Muscle of leg (tissue), 11 donors: ENCODE results near the gene RHOB. TPM values are rescaled to one million over a fixed set of nuclear protein-coding genes. Genes with fewer than 3 reads are reported as not detected.
A peak's percentile ranks its signal among the peaks of the same experiment; 100 is the strongest.

Experiments
- DNase-seq: peaks from one replicate; pipeline ENCODE4 v3.0.0; 2013
- H3K27ac ChIP-seq: one replicate; pipeline ENCODE4 v1.5.1; 2013; ENCODE audit warnings: mild to moderate bottlenecking, low read length, control low read depth
- H3K27me3 ChIP-seq: one replicate; pipeline ENCODE4 v1.6.1; 2013; ENCODE audit warnings: low read length; ENCODE audit not compliant: control insufficient read depth, insufficient read depth
- H3K36me3 ChIP-seq: one replicate; pipeline ENCODE4 v1.6.1; 2013; ENCODE audit warnings: low read length; ENCODE audit not compliant: control insufficient read depth, insufficient read depth
- H3K4me1 ChIP-seq: one replicate; pipeline ENCODE4 v1.6.1; 2013; ENCODE audit warnings: low read length; ENCODE audit not compliant: control insufficient read depth, insufficient read depth
- H3K4me3 ChIP-seq: one replicate; pipeline ENCODE4 v1.5.1; 2013; ENCODE audit warnings: low read length, control low read depth
- H3K9me3 ChIP-seq: replicated peaks from 2 replicates; pipeline ENCODE4 v1.6.1; 2013; ENCODE audit warnings: low read depth, low read length; ENCODE audit not compliant: control insufficient read depth
- WGBS: methylation state at CpG from one replicate; pipeline ENCODE4 v1.1.5; 2013; ENCODE audit warnings: missing lambda C conversion rate; ENCODE audit not compliant: insufficient coverage; 5-methylcytosine and 5-hydroxymethylcytosine counted together
- polyA plus RNA-seq, 8 donors: library from polyadenylated mRNA; unstranded; fragments of 120-200 nt; gene quantifications; one replicate each; pipeline versions ENCODE4 v1.2.1 to v1.2.3, GENCODE V29; 2013; ENCODE audit warnings: inconsistent platforms in 1 of 8, low replicate concordance in 1 of 8; ENCODE audit not compliant: insufficient read length in 8 of 8, insufficient read depth in 1 of 8
- total RNA-seq: library from RNA; stranded (reverse); fragments of 120-200 nt; gene quantifications from one replicate; pipeline ENCODE4 v1.2.4, GENCODE V29; 2013

RHOB gene
- total and polyA plus RNA-seq, 9 donors: 90.9 to 174 (median 135) TPM

DNA sequence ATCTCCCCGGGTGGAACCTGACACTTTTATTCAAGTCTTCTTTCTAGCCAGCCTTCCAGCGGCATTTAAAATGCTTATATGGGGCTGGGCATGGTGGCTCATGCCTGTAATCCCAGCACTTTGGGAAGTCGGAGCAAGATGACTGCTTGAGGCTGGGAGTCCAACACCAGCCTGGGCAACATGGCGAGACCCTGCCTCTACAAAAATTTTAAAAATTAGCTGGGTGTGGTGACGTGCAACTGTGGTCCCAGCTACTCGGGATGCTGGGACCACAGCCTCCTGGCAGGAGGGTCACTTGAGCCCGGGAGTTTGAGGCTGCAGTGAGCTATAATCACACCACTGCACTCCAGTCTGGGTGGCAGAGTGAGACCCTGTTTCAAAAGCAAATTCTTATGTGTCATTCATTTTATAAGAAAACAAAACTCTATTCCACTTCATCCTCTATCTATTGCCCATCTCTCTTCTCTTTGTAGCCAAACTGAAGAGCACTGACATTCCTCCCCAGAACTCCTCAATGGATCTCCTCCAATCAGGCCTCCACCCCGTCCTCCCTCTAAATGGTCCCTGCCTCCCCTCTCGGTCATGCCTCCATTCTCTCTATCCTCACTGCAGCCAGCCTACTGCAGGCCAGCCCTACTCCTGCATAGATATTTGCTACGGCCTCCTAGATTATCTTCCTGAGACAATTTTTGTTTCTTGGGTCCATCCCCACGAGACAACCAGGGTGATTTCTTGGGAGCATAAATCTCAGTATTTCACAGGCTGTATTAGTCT lies 18.0 kb upstream of the RHOB start:
- Histone ChIP-seq H3K36me3 (no peaks in the 10 kb centered on the region), H3K9me3 (no peaks in the 10 kb centered on the region), H3K4me3 (no peak overlapping the region), H3K4me1 (peaks cover 36% of the 10 kb centered on the region), H3K27ac (no peak overlapping the region), H3K27me3 (no peaks in the 10 kb centered on the region)
- DNase-seq: no peak
- 83% methylated on average over 10 of the region's 11 CpGs for WGBS

- Histone ChIP-seq H3K27ac (peak overlapping the region; percentile 4), H3K9me3 (no peaks in the 10 kb centered on the region), H3K4me1 (peaks cover 35% of the 10 kb centered on the region), H3K36me3 (no peaks in the 10 kb centered on the region), H3K27me3 (no peaks in the 10 kb centered on the region), H3K4me3 (no peak overlapping the region)
- DNase-seq: peak; percentile 79
- 70% methylated on average over 1 of the region's 1 CpG for WGBS
These were observed 17.3 kb upstream of the RHOB start for GRCh38 chr2:20429528-20429927.

DNA sequence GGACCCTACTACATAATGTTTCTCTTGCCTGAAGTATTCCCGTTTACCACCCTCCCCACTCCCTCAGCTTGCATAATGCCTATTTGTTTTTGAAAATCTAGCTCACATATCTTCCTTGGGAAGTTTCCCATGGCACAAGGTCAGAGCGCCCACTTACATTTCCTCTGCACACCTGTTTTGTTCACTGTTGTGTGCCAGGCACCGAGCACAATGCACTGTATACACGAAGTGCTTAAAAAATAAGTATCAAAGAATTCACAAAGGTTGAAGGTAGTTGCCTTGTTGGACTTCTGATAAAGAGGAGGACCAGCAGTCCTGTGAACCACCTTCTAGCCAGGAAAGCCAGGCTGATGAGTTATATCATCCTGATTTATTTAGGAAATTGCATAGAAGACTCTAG lies 16.8 kb upstream of the RHOB start:
- Histone ChIP-seq H3K36me3 (no peaks in the 10 kb centered on the region), H3K4me1 (peaks cover 30% of the 10 kb centered on the region), H3K9me3 (no peaks in the 10 kb centered on the region), H3K27ac (peak overlapping the region; percentile 4), H3K27me3 (no peaks in the 10 kb centered on the region), H3K4me3 (no peak overlapping the region)
- no peak for DNase-seq
- 83% methylated on average over 3 of the region's 4 CpGs for WGBS

DNA sequence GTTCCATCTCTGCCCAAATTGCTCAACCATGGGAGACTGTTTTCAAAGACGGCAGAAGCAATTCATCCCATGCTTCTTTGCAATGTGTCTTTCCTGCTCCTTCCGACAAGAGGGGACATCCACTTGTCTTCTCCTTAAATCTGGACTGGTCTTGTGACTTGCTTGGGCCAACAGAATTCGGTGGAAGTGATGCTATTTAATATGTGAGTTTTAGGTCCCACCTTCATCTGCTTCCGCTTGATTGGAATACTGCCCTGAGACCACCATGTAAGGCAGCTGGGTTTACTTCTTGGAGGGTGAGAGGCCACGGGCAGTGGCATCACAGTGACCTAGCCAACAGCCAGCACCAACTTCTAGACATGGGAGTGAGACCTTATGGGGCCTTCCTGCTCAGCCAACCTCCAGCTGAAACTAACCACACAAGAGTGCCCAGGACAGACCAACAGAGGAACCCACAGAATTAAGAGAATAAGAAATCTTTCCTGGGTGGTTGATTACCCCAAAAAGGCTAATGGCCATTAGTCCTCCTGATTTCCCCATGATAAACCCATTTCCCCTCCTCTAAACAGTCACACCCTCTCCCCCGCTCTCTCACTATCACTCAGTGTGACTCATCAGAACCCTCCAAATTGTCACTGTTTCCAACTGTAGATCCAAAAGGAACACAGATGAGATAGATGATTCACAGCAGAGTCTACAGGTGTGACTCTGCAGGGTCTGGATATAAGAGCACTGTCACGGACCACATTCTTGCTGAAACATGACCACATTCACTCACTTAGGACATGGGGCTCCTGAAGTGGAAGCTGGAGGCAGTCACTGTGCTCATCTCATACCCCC lies 16.2 kb upstream of the RHOB start:
- no peak overlapping the region for H3K27ac ChIP-seq
- no peaks in the 10 kb centered on the region for H3K27me3 ChIP-seq
- H3K4me3 ChIP-seq: no peak overlapping the region
- H3K9me3 ChIP-seq: no peaks in the 10 kb centered on the region
- 84% methylated on average over 4 of the region's 7 CpGs for WGBS
- DNase-seq: no peak
- H3K36me3 ChIP-seq: no peaks in the 10 kb centered on the region
- H3K4me1 ChIP-seq: peaks cover 26% of the 10 kb centered on the region

GRCh38 chr2:20431301-20431698 lies 15.6 kb upstream of the RHOB start:
- WGBS: no CpG with 5 or more reads among the region's 3 CpGs

GRCh38 chr2:20431772-20432171 lies 15.1 kb upstream of the RHOB start:
- H3K4me1 ChIP-seq: peaks cover 24% of the 10 kb centered on the region
- H3K36me3 ChIP-seq: no peaks in the 10 kb centered on the region
- H3K9me3 ChIP-seq: no peaks in the 10 kb centered on the region
- no peak for DNase-seq
- no peak overlapping the region for H3K27ac ChIP-seq
- 50% methylated on average over 3 of the region's 5 CpGs for WGBS
- no peaks in the 10 kb centered on the region for H3K27me3 ChIP-seq
- H3K4me3 ChIP-seq: no peak overlapping the region

More at GRCh38 chr2:20431301-20431698, 15.6 kb upstream of the RHOB start:
- no peak for DNase-seq
- Histone ChIP-seq H3K9me3 (no peaks in the 10 kb centered on the region), H3K36me3 (no peaks in the 10 kb centered on the region), H3K4me3 (no peak overlapping the region), H3K27ac (no peak overlapping the region), H3K27me3 (no peaks in the 10 kb centered on the region), H3K4me1 (peaks cover 24% of the 10 kb centered on the region)

DNA sequence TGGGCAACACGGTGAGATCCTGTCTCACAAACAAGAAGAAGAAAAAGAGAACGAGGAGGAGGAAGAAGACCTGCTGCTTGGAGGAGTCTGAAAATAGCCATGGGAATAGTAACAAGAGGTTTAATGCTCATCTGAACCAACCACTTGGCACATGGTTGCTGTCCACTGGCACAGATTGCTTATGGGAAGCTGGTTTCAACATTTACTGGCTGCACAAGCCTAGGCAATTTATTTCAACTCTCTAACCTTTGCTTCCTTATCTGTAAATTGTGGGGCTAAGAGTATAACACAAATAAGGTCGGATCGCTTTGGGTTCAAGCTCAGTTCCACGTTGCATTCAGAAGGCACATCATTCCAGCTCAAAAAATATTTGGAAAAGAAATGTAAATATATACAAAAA lies 14.2 kb upstream of the RHOB start:
- DNase-seq: no peak
- Histone ChIP-seq H3K36me3 (no peaks in the 10 kb centered on the region), H3K27me3 (no peaks in the 10 kb centered on the region), H3K4me3 (no peak overlapping the region), H3K9me3 (no peaks in the 10 kb centered on the region), H3K4me1 (peaks cover 24% of the 10 kb centered on the region), H3K27ac (no peak overlapping the region)
- WGBS: 65% methylated on average over 2 of the region's 5 CpGs

DNA sequence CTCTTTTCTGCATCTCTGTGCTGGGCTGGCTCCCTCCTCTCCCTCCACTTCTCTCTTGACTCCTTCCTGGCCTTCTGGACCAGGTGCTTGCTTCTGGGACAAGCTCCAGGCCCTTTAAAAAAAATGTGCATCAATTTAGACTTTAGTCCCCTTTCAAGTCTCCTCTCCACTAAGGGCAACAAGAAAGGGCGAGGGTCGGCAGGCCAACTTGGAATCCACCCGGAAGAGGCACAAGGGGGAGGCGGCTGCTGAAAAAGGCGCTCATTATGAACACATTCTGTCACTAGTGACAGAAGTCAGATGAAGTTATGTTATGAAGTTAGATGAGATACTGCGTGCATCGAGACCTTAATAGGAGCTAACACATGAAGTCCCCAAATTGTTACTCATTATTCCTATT lies 13.6 kb upstream of the RHOB start:
- peaks cover 18% of the 10 kb centered on the region for H3K4me1 ChIP-seq
- WGBS: no CpG with 5 or more reads among the region's 7 CpGs
- H3K4me3 ChIP-seq: no peak overlapping the region
- H3K36me3 ChIP-seq: no peaks in the 10 kb centered on the region
- no peak overlapping the region for H3K27ac ChIP-seq
- no peaks in the 10 kb centered on the region for H3K27me3 ChIP-seq
- no peaks in the 10 kb centered on the region for H3K9me3 ChIP-seq
- DNase-seq: no peak

GRCh38 chr2:20433946-20434553 lies 12.8 kb upstream of the RHOB start:
- WGBS: no CpG with 5 or more reads among the region's 4 CpGs
- Histone ChIP-seq H3K4me3 (no peak overlapping the region), H3K9me3 (no peaks in the 10 kb centered on the region), H3K27ac (no peak overlapping the region), H3K27me3 (no peaks in the 10 kb centered on the region), H3K36me3 (no peaks in the 10 kb centered on the region), H3K4me1 (peaks cover 12% of the 10 kb centered on the region)
- DNase-seq: no peak
